Gastroesophageal sphincter (tissue), 4 donors: ENCODE data around the gene FGF19. TPM values are rescaled to one million over a fixed set of nuclear protein-coding genes. Genes with fewer than 3 reads are reported as not detected.

ENCODE experiments used
- ATAC-seq: fragments of 150-250 bp; one replicate; pipeline ENCODE4 v1.9.1; 2016; ENCODE audit warnings: mild to moderate bottlenecking, moderate library complexity
- H3K27ac ChIP-seq, 4 donors: fragments of 200-600 bp; sonication (generic) in 3 of 4; 1 replicate in 3 of 4; 2 replicates in 1 of 4; pipeline ENCODE4 v1.5.1; 2016 to 2019
- H3K27me3 ChIP-seq: fragments of 200-600 bp; sonication (generic); one replicate; pipeline ENCODE4 v1.5.1; 2019
- H3K36me3 ChIP-seq, 2 donors: fragments of 200-600 bp; sonication (generic); one replicate each; pipeline ENCODE4 v1.5.1; 2019; ENCODE audit warnings: control low read depth in 1 of 2
- H3K4me1 ChIP-seq, 3 donors: fragments of 200-600 bp; sonication (generic); 1 replicate in 2 of 3; 2 replicates in 1 of 3; pipeline ENCODE4 v1.5.1; 2016 to 2019; ENCODE audit warnings: control low read depth in 2 of 3
- H3K4me3 ChIP-seq, 2 donors: fragments of 200-600 bp; sonication (generic); one replicate each; pipeline ENCODE4 v1.5.1; 2019; ENCODE audit warnings: mild to moderate bottlenecking in 1 of 2, moderate library complexity in 1 of 2
- H3K9me3 ChIP-seq, 3 donors: fragments of 200-600 bp; sonication (generic); one replicate each; pipeline ENCODE4 v1.5.1; 2017 to 2019; ENCODE audit warnings: control low read depth in 2 of 3
- EP300 ChIP-seq: sonication (generic); formaldehyde crosslinking; IDR thresholded peaks from one replicate; pipeline ENCODE4 v1.6.1; 2017; ENCODE audit warnings: antibody characterized with exemption, mild to moderate bottlenecking
- POLR2A ChIP-seq, 2 donors: fragments of 450-650 bp; IDR thresholded peaks; one replicate each; pipeline ENCODE4 v1.6.1; 2017; ENCODE audit warnings: antibody characterized with exemption in 2 of 2, mild to moderate bottlenecking in 2 of 2, moderate library complexity in 1 of 2
- POLR2AphosphoS5 ChIP-seq: sonication (generic); formaldehyde crosslinking; IDR thresholded peaks from one replicate; pipeline ENCODE4 v1.6.1; 2017; ENCODE audit warnings: antibody characterized with exemption
- whole genome bisulfite sequencing, 2 donors: methylation state at CpG; one replicate each; pipeline ENCODE4 v1.1.5; 2018; ENCODE audit warnings: low coverage in 1 of 2; 5-methylcytosine and 5-hydroxymethylcytosine counted together
- total RNA-seq, 4 donors: library from RNA; depleted of rRNA; stranded (reverse); fragments of >200 nt; gene quantifications; one replicate each; pipeline ENCODE4 v1.1.0, GENCODE V29; 2016
- TF ChIP-seq, protein P1 (sequence below), 4 experiments: fragments of 200-600 bp in 2 of 4; fragments of 450-650 bp in 2 of 4; sonication (generic) in 1 of 4; IDR thresholded peaks; one replicate each; pipeline ENCODE4 v1.5.1; 2017 to 2019; ENCODE audit warnings: antibody characterized with exemption in 4 of 4, mild to moderate bottlenecking in 2 of 4, moderate library complexity in 2 of 4

FGF19 gene
- total RNA-seq, 4 donors from 2014 or later: not detected

DNA sequence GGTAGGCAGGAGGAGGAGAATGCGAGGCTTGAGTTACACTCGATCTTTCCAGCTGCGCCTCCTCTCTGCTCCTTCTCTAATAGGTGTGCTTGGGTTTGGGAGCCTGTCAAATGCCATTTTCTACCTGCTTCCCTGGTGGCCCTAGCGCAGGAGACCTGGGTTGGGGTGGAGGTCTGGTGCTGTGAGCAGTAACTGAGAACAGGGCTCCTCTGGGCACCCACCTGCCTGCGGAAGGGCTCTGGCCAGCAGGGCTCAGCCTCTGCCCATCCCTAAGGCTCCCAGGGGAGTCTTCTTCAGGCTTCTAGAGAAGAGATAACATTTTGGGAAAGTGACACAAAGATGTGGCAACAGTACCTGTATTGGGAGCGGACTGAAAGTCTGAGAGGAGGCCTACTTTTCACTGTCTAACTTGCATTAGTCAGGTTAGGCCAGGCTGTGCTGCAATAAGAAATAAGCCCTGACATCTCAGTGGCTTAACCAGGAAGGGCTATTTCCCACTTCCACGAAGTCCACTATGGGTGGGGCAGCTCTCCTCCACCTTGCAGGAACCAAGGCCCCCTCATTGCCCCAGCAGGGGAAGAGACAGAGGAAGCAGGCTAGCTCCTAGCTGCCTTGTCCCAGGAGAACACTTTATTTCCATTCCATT is 21.0 kb downstream of the FGF19 start:
- no peak for ATAC-seq
- no peak for TF ChIP-seq EP300
- TF ChIP-seq POLR2A (IDR thresholded peaks at IDR 0.05): no peak
- no peak for TF ChIP-seq POLR2AphosphoS5
- TF ChIP-seq, protein P1, sequence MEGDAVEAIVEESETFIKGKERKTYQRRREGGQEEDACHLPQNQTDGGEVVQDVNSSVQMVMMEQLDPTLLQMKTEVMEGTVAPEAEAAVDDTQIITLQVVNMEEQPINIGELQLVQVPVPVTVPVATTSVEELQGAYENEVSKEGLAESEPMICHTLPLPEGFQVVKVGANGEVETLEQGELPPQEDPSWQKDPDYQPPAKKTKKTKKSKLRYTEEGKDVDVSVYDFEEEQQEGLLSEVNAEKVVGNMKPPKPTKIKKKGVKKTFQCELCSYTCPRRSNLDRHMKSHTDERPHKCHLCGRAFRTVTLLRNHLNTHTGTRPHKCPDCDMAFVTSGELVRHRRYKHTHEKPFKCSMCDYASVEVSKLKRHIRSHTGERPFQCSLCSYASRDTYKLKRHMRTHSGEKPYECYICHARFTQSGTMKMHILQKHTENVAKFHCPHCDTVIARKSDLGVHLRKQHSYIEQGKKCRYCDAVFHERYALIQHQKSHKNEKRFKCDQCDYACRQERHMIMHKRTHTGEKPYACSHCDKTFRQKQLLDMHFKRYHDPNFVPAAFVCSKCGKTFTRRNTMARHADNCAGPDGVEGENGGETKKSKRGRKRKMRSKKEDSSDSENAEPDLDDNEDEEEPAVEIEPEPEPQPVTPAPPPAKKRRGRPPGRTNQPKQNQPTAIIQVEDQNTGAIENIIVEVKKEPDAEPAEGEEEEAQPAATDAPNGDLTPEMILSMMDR (IDR thresholded peaks at IDR 0.05): no peak
- Histone ChIP-seq H3K9me3 (peaks cover 0 to 4% (median 0%) of the 10 kb centered on the region in 3 donors), H3K4me3 (no peak overlapping the region), H3K27me3 (peaks cover 25% of the 10 kb centered on the region), H3K27ac (no peak overlapping the region), H3K4me1 (peaks cover 0 to 9% (median 3%) of the 10 kb centered on the region in 3 donors), H3K36me3 (no peaks in the 10 kb centered on the region)
- WGBS, 2 donors: 86 to 90% methylated on average over 3 of the region's 7 CpGs

DNA sequence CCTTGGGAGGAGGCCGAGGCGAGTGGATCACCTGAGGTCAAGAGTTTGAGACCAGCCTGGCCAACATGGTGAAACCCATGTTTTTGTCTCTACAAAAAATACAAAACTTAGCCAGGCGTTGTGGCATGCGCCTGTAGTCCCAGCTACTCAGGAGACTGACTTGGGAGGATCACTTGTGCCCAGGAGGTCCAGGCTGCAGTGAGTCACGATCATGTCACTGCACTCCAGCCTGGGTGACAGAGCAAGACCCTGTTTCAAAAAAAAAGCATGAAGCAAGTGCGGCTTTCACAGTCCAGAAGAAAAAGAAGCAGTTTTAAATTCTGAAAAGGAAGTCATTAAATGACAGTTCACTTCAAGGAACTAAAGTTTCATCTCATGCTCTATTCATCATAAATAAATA is 21.6 kb downstream of the FGF19 start:
- H3K27me3 ChIP-seq: peaks cover 25% of the 10 kb centered on the region
- H3K4me1 ChIP-seq: peaks cover 0 to 9% (median 3%) of the 10 kb centered on the region in 3 donors
- H3K4me3 ChIP-seq: no peak overlapping the region
- no peak for ATAC-seq
- no peak overlapping the region for H3K27ac ChIP-seq
- no peaks in the 10 kb centered on the region for H3K36me3 ChIP-seq
- H3K9me3 ChIP-seq: peaks cover 0 to 4% (median 0%) of the 10 kb centered on the region in 3 donors
- TF ChIP-seq, protein P1 (IDR thresholded peaks at IDR 0.05): no peak
- TF ChIP-seq POLR2A (IDR thresholded peaks at IDR 0.05): no peak
- no peak for TF ChIP-seq POLR2AphosphoS5
- TF ChIP-seq EP300: no peak
- WGBS, 2 donors: 82 to 97% methylated on average over 4 to 6 of the region's 6 CpGs

DNA sequence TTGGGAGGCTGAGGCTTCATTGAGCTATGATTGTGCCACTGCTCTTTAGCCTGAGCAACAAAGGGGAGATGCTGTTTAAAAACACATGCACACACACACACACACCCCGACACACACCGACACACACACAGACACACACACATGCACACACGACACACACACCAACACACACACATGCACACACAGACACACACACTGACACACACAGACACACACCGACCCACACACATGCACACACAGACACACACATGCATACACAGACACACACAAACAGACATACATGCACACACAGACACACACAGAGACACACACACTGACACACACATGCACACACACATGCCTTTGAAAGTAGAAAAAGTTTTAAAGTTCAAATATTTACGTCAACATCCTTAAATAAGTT is 23.1 kb downstream of the FGF19 start:
- peaks cover 11% of the 10 kb centered on the region for H3K27me3 ChIP-seq
- H3K9me3 ChIP-seq: peaks cover 0 to 4% (median 0%) of the 10 kb centered on the region in 3 donors
- no peaks in the 10 kb centered on the region for H3K36me3 ChIP-seq
- peaks cover 0 to 6% (median 2%) of the 10 kb centered on the region in 3 donors for H3K4me1 ChIP-seq
- WGBS, 2 donors: 93 to 100% methylated on average over 2 of the region's 5 CpGs
- no peak overlapping the region for H3K4me3 ChIP-seq
- ATAC-seq: no peak
- TF ChIP-seq EP300: no peak
- no peak for TF ChIP-seq POLR2AphosphoS5
- no peak overlapping the region for H3K27ac ChIP-seq

DNA sequence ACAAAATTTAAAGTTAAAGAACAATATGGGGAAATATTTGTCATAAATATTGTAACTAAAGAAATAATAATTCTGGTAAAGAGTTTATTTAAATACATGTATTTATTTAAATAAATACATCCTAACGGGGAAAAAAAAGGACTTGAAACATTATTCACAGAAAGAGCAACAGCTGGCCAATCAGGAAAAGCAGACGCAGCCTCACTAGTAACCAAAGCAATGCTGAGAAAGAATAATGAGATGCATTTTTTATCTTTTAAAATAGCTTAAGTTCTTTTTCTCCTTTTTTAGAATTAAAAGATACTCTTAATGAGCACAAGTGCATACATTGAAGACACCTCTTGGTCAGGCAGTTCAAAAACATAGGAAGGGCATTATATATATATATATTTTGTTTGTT is 26.1 kb downstream of the FGF19 start:
- no peak for ATAC-seq
- 38 to 44% methylated on average over 2 of the region's 2 CpGs for WGBS, 2 donors
- Histone ChIP-seq H3K27me3 (no peaks in the 10 kb centered on the region), H3K4me1 (peaks cover 0 to 26% (median 11%) of the 10 kb centered on the region in 3 donors), H3K36me3 (peaks cover 0 to 2% of the 10 kb centered on the region in 2 donors), H3K4me3 (no peak overlapping the region), H3K9me3 (peaks cover 0 to 1% (median 0%) of the 10 kb centered on the region in 3 donors), H3K27ac (no peak overlapping the region)
- TF ChIP-seq, protein P1 (IDR thresholded peaks at IDR 0.05): no peak
- TF ChIP-seq POLR2AphosphoS5 (no peak), POLR2A (IDR thresholded peaks at IDR 0.05) (no peak), EP300 (no peak)

DNA sequence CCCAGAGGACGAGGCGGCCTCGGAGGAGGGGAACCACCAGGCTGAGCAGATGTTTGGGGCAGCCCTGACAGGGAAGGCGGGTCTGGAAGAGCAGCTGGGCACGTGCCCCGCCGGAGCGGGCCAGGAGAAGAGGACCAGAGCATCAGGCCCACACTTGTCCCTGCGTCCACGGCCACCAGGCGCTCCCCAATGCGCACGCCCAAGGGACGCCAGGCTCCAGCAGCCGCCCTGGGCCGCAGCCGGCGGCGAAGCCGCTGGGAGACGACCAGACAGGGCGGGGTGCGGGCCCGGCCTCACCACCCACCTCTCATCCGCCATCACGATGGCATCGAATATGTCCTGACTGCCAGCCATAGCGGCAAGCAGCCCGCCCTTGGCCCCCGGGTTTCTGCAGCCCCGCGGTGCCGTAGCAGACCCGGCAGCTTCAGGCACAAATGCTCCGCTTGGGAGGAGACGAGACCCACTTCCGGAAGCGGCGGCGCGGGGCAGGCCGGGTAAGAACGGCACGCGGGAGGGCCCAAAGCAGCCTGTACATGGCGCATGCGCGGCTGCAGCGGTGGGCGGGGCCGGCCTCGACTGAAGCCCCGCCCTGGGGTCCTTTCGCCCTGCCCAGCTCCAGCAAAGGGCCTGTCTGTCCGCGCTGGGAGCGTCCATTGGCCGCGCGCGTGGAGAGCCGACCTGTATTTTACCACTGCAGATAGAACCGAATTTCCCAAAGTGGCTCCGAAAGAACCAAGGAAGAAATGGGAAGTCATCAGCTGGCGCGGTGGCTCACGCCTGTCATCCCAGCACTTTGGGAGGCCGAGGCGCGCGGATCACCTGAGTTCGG is 28.7 kb downstream of the FGF19 start, which contains the start of gene LTO1:
LTO1 (minus strand) TSS at position 468 of the 829 bp plus-strand sequence; CDS start at position 354, 114 bp downstream.
- Histone ChIP-seq H3K27ac (peak within 1 kb of the TSS; percentile 35 to 91 (median 84)), H3K9me3 (no peaks in the 10 kb centered on the region), H3K27me3 (no peaks in the 10 kb centered on the region), H3K36me3 (peaks cover 0 to 26% of the 10 kb centered on the region in 2 donors), H3K4me1 (peaks cover 0 to 35% (median 16%) of the 10 kb centered on the region in 3 donors), H3K4me3 (peak within 1 kb of the TSS; percentile 67 to 100)
- WGBS, 2 donors: 0 to 17% methylated on average over 2 to 13 of the region's 72 CpGs
- TF ChIP-seq, protein P1 (IDR thresholded peaks at IDR 0.05): peak in 2 of 4 experiments; percentile 2 to 8
- TF ChIP-seq EP300 (no peak), POLR2AphosphoS5 (peak; percentile 94), POLR2A (IDR thresholded peaks at IDR 0.05) (peak; percentile 59 to 69)
- peak; percentile 96 for ATAC-seq
